H1 (cell line): Measurements from ENCODE around the gene ZNF92. TPM values are rescaled to one million over a fixed set of nuclear protein-coding genes. Genes with fewer than 3 reads are reported as not detected.

Experiments
- CTCF ChIA-PET: fragments of 300-600 bp; sonication (Branson Sonifier 250); formaldehyde crosslinking; loops from one replicate; lab custom pipeline; 2021; ENCODE audit not compliant: partially characterized antibody; lab: Charles Lee
- POLR2A ChIA-PET: fragments of 300-600 bp; sonication (Branson Sonifier 250); formaldehyde crosslinking; loops from one replicate; lab custom pipeline; 2021; ENCODE audit warnings: inconsistent platforms; ENCODE audit not compliant: partially characterized antibody; lab: Charles Lee
- DNase-seq, 2 experiments: peaks; one replicate each; pipeline versions ENCODE4 v3.0.0 to v3.0.0-alpha.2; 2010 to 2022; ENCODE audit warnings: low spot score in 2 of 2, low read depth in 1 of 2, mixed read lengths in 1 of 2
- FAIRE-seq: peaks from 2 replicates; lab custom pipeline; 2011; peaks lifted over from hg19 to GRCh38; lab: Jason Lieb, UNC
- H2AFZ ChIP-seq: 2 replicates; pipeline ENCODE4 v1.8.1; 2012; ENCODE audit warnings: low read length, inconsistent platforms
- H2AK5ac ChIP-seq: 2 replicates; pipeline ENCODE4 v1.6.1; 2013; ENCODE audit warnings: low read depth, low read length
- H2BK120ac ChIP-seq: replicated peaks from 2 replicates; pipeline ENCODE3; 2013; ENCODE audit warnings: low read depth, low read length, inconsistent platforms
- H2BK12ac ChIP-seq: 2 replicates; pipeline ENCODE4 v1.6.1; 2013; ENCODE audit warnings: low read depth, low read length
- H2BK15ac ChIP-seq: 2 replicates; pipeline ENCODE4 v1.6.1; 2013; ENCODE audit warnings: low read length
- H2BK20ac ChIP-seq: 2 replicates; pipeline ENCODE4 v1.6.1; 2013; ENCODE audit warnings: low read length
- H2BK5ac ChIP-seq: 2 replicates; pipeline ENCODE4 v1.6.1; 2013; ENCODE audit warnings: low read depth, low read length
- H3K14ac ChIP-seq: 2 replicates; pipeline ENCODE4 v1.6.1; 2013; ENCODE audit warnings: inconsistent platforms; ENCODE audit not compliant: insufficient read length
- H3K18ac ChIP-seq: 2 replicates; pipeline ENCODE4 v1.6.1; 2013; ENCODE audit warnings: low read length; ENCODE audit errors: extremely low read depth
- H3K23ac ChIP-seq: 2 replicates; pipeline ENCODE4 v1.6.1; 2013; ENCODE audit warnings: inconsistent platforms; ENCODE audit not compliant: insufficient read length
- H3K23me2 ChIP-seq: 2 replicates; pipeline ENCODE4 v1.6.1; 2013; ENCODE audit warnings: low read depth, low read length
- H3K27ac ChIP-seq: 2 replicates; pipeline ENCODE4 v1.6.1; 2011; ENCODE audit warnings: low read depth, low read length, inconsistent platforms
- H3K27me3 ChIP-seq, 4 experiments: replicated peaks in 1 of 4; 1 replicate in 1 of 4; 2 replicates in 3 of 4; pipeline versions ENCODE4 v1.6.1 to v1.8.1; 2011 to 2013; ENCODE audit warnings: low read length in 3 of 4, mild to moderate bottlenecking in 3 of 4, inconsistent platforms in 2 of 4, mixed read lengths in 2 of 4, moderate library complexity in 1 of 4; ENCODE audit not compliant: control insufficient read depth in 3 of 4, insufficient read depth in 3 of 4; ENCODE audit errors: extremely low read depth in 1 of 4
- H3K36me3 ChIP-seq, 4 experiments: 2 replicates each; pipeline versions ENCODE4 v1.6.1 to v1.8.1; 2011 to 2013; ENCODE audit warnings: mild to moderate bottlenecking in 4 of 4, low read length in 3 of 4, moderate library complexity in 2 of 4, control low read depth in 1 of 4, inconsistent platforms in 1 of 4; ENCODE audit not compliant: insufficient read depth in 4 of 4, control insufficient read depth in 2 of 4
- H3K4ac ChIP-seq: replicated peaks from 2 replicates; pipeline ENCODE3; 2013; ENCODE audit warnings: low read length, low read depth, mixed read lengths, inconsistent platforms; ENCODE audit not compliant: insufficient read length
- H3K4me1 ChIP-seq, 4 experiments: replicated peaks in 1 of 4; 1 replicate in 1 of 4; 2 replicates in 3 of 4; pipeline versions ENCODE4 v1.6.1 to v1.8.1; 2011 to 2013; ENCODE audit warnings: low read length in 3 of 4, inconsistent platforms in 2 of 4, mixed read lengths in 1 of 4; ENCODE audit not compliant: insufficient read depth in 4 of 4, control insufficient read depth in 3 of 4
- H3K4me2 ChIP-seq, 2 experiments: 2 replicates each; pipeline versions ENCODE4 v1.6.1 to v1.8.1; 2011 to 2013; ENCODE audit warnings: low read depth in 2 of 2, low read length in 2 of 2, control low read depth in 1 of 2, inconsistent platforms in 1 of 2, mild to moderate bottlenecking in 1 of 2; ENCODE audit not compliant: insufficient read depth in 1 of 2
- H3K4me3 ChIP-seq, 4 experiments: fragments of 200-600, 300-600 bp in 1 of 4; sonication (generic), shearing (Covaris generic), sonication (Bioruptor Twin) in 1 of 4; 2 replicates each; pipeline versions ENCODE4 v1.5.1 to v1.8.1; 2011 to 2016; ENCODE audit warnings: low read length in 4 of 4, low read depth in 3 of 4, control low read depth in 2 of 4, inconsistent platforms in 2 of 4, mild to moderate bottlenecking in 2 of 4, mixed read lengths in 1 of 4, moderate library complexity in 1 of 4; ENCODE audit not compliant: insufficient read depth in 2 of 4; ENCODE audit errors: extremely low read depth in 1 of 4
- H3K56ac ChIP-seq: replicated peaks from 2 replicates; pipeline ENCODE3; 2013; ENCODE audit warnings: low read depth, mild to moderate bottlenecking, mixed read lengths, low read length, inconsistent platforms; ENCODE audit not compliant: insufficient read length
- H3K79me1 ChIP-seq: 2 replicates; pipeline ENCODE4 v1.6.1; 2013; ENCODE audit warnings: low read depth, low read length, control low read depth
- H3K79me2 ChIP-seq, 2 experiments: 2 replicates each; pipeline versions ENCODE4 v1.6.1 to v1.8.1; 2012 to 2013; ENCODE audit warnings: low read length in 2 of 2, mild to moderate bottlenecking in 2 of 2, inconsistent platforms in 1 of 2; ENCODE audit not compliant: insufficient read depth in 2 of 2, control insufficient read depth in 1 of 2
- H3K9ac ChIP-seq, 4 experiments: replicated peaks in 1 of 4; 1 replicate in 1 of 4; 2 replicates in 3 of 4; pipeline versions ENCODE4 v1.6.1 to v1.8.1; 2011 to 2013; ENCODE audit warnings: low read depth in 3 of 4, low read length in 3 of 4, control low read depth in 2 of 4, mild to moderate bottlenecking in 2 of 4, moderate library complexity in 2 of 4, inconsistent platforms in 1 of 4; ENCODE audit errors: extremely low read depth in 1 of 4
- H3K9me3 ChIP-seq, 2 experiments: 2 replicates each; pipeline versions ENCODE4 v1.6.1 to v1.8.1; 2012 to 2013; ENCODE audit warnings: mild to moderate bottlenecking in 2 of 2, moderate library complexity in 2 of 2, control low read depth in 1 of 2, inconsistent platforms in 1 of 2, low read depth in 1 of 2, low read length in 1 of 2, mixed read lengths in 1 of 2; ENCODE audit not compliant: insufficient read depth in 2 of 2
- H4K20me1 ChIP-seq, 2 experiments: replicated peaks in 1 of 2; 2 replicates each; pipeline versions ENCODE3 to v1.8.1; 2011 to 2013; ENCODE audit warnings: inconsistent platforms in 2 of 2, low read length in 2 of 2, mild to moderate bottlenecking in 1 of 2; ENCODE audit not compliant: insufficient read depth in 2 of 2, control insufficient read depth in 1 of 2
- H4K5ac ChIP-seq: 2 replicates; pipeline ENCODE4 v1.6.1; 2013; ENCODE audit warnings: low read length, low read depth, mixed read lengths, inconsistent platforms; ENCODE audit not compliant: insufficient read length
- H4K8ac ChIP-seq: 2 replicates; pipeline ENCODE4 v1.8.0; 2013; ENCODE audit warnings: mild to moderate bottlenecking, moderate library complexity, low read length, inconsistent platforms; ENCODE audit not compliant: insufficient read depth; ENCODE audit errors: extremely low read depth
- H4K91ac ChIP-seq: replicated peaks from 2 replicates; pipeline ENCODE3; 2013; ENCODE audit warnings: low read length, mixed read lengths, inconsistent platforms; ENCODE audit not compliant: insufficient read length
- CREB1 ChIP-seq: IDR thresholded peaks from 2 replicates; pipeline ENCODE4 v1.6.1; 2012; ENCODE audit warnings: inconsistent platforms
- EP300 ChIP-seq, 2 experiments: IDR thresholded peaks; 1 replicate in 1 of 2; 2 replicates in 1 of 2; pipeline ENCODE4 v1.6.1; 2011 to 2012; ENCODE audit warnings: low read depth in 2 of 2, low read length in 2 of 2, mild to moderate bottlenecking in 2 of 2, borderline replicate concordance in 1 of 2, inconsistent platforms in 1 of 2, moderate library complexity in 1 of 2
- KDM4A ChIP-seq: IDR thresholded peaks from one replicate; pipeline ENCODE4 v1.7.1; 2012; ENCODE audit warnings: low read depth, mild to moderate bottlenecking, moderate library complexity, low read length, inconsistent platforms; ENCODE audit not compliant: severe bottlenecking
- KDM5A ChIP-seq: fragments of 200-600 bp; IDR thresholded peaks from 2 replicates; pipeline ENCODE4 v1.7.1; 2012; ENCODE audit warnings: mild to moderate bottlenecking, low read length, inconsistent platforms, mixed read lengths
- MAX ChIP-seq: IDR thresholded peaks from 2 replicates; pipeline ENCODE4 v1.6.1; 2012; ENCODE audit warnings: inconsistent platforms
- POU5F1 ChIP-seq: IDR thresholded peaks from 2 replicates; pipeline ENCODE4 v1.6.1; 2011; ENCODE audit warnings: low read depth, mild to moderate bottlenecking, low read length, moderate library complexity
- RBBP5 ChIP-seq: IDR thresholded peaks from 2 replicates; pipeline ENCODE4 v1.7.1; 2012; ENCODE audit warnings: low read depth, mild to moderate bottlenecking, inconsistent platforms, low read length, moderate library complexity, borderline replicate concordance
- RXRA ChIP-seq: IDR thresholded peaks from 2 replicates; pipeline ENCODE4 v1.6.1; 2011; ENCODE audit warnings: low read depth, mild to moderate bottlenecking, low read length, moderate library complexity; ENCODE audit not compliant: insufficient read depth
- SAP30 ChIP-seq: fragments of 300-600 bp; sonication (generic); IDR thresholded peaks from 2 replicates; pipeline ENCODE4 v1.7.1; 2012; ENCODE audit warnings: low read length, moderate library complexity, mild to moderate bottlenecking, inconsistent platforms; ENCODE audit not compliant: insufficient read depth, insufficient replicate concordance
- SP4 ChIP-seq: IDR thresholded peaks from 2 replicates; pipeline ENCODE4 v1.6.1; 2012; ENCODE audit warnings: low read length, inconsistent platforms
- SUZ12 ChIP-seq: fragments of 200-600 bp; sonication (generic); IDR thresholded peaks from 2 replicates; pipeline ENCODE4 v1.6.1; 2012; ENCODE audit warnings: mild to moderate bottlenecking, inconsistent platforms, low read length, moderate library complexity, mixed read lengths
- TAF7 ChIP-seq: optimal IDR thresholded peaks from 2 replicates; pipeline ENCODE3; 2011; ENCODE audit warnings: low read depth, mild to moderate bottlenecking, inconsistent platforms, low read length, moderate library complexity, borderline replicate concordance
- YY1 ChIP-seq: IDR thresholded peaks from 2 replicates; pipeline ENCODE4 v1.6.1; 2011; ENCODE audit warnings: low read depth, mild to moderate bottlenecking, low read length
- WGBS, 2 experiments: shearing (Covaris generic) in 1 of 2; methylation state at CpG; one replicate each; pipeline versions ENCODE4 v1.1.6 to v1.1.7; 2013 to 2015; ENCODE audit warnings: low lambda C conversion rate in 2 of 2, mixed read lengths in 2 of 2, inconsistent platforms in 1 of 2, low coverage in 1 of 2, missing lambda C conversion rate in 1 of 2; ENCODE audit not compliant: insufficient replicate concordance in 2 of 2, insufficient coverage in 1 of 2, insufficient read length in 1 of 2; ENCODE audit errors: extremely low coverage in 1 of 2, missing lambda C conversion rate in 1 of 2; 5-methylcytosine and 5-hydroxymethylcytosine counted together
- polyA plus RNA-seq, 7 experiments: library from polyadenylated mRNA; depleted of rRNA in 3 of 7; stranded (reverse) in 5 of 7; unstranded in 2 of 7; fragments of >200 nt in 5 of 7; fragments of 200-250 nt in 2 of 7; gene quantifications; 1 replicate in 5 of 7; 2 replicates in 1 of 7; 4 replicates in 1 of 7; pipeline versions ENCODE4 v1.2.1 to v1.2.3, GENCODE V29; 2011 to 2013; ENCODE audit warnings: missing spikeins in 2 of 7, mixed read lengths in 2 of 7
- total RNA-seq: library from RNA; stranded (reverse); fragmentation: NEBNext Ultra II Directional; extraction: Animal tissue kit (Norgen Biotek cat#: 25700); gene quantifications from 2 replicates; pipeline ENCODE4 v1.2.1, GENCODE V29; 2021
- TF ChIP-seq, protein P1 (sequence below): IDR thresholded peaks from 2 replicates; pipeline ENCODE4 v1.6.1; 2011; ENCODE audit warnings: low read depth, mild to moderate bottlenecking, low read length; ENCODE audit not compliant: insufficient read depth

ZNF92 gene
- total and polyA plus RNA-seq, 2 of the 8 experiments (the other 6 are each of a cell fraction or from before 2014, with no cell fraction given) = 2.8 to 39.8 TPM

GRCh38 chr7:65409363-65409762 is 35.7 kb downstream of the ZNF92 start:
- ChIA-PET CTCF (interaction anchor here (1.2 kb wide), 1 partner anchor 26 kb away, joined by 3 read pairs; no protein-coding TSS in a partner anchor), POLR2A (no interaction called here)
- no peaks in the 10 kb centered on the region; a peak in 1 of 8 replicates for H3K36me3 ChIP-seq
- H3K4me2 ChIP-seq = no peak overlapping the region
- no peak overlapping the region for H3K9ac ChIP-seq
- no peaks in the 10 kb centered on the region for H4K20me1 ChIP-seq
- no peak overlapping the region for H4K91ac ChIP-seq
- H3K18ac ChIP-seq = no peak overlapping the region
- FAIRE-seq (no peak), DNase-seq (no peak)
- no peak overlapping the region for H2BK20ac ChIP-seq
- H3K27me3 ChIP-seq = no peaks in the 10 kb centered on the region
- H3K23me2 ChIP-seq = no peaks in the 10 kb centered on the region
- no peaks in the 10 kb centered on the region for H3K79me2 ChIP-seq
- H4K5ac ChIP-seq = no peak overlapping the region
- H2AFZ ChIP-seq = no peak overlapping the region
- no peak overlapping the region for H3K4me3 ChIP-seq
- H3K27ac ChIP-seq = no peak overlapping the region
- H3K23ac ChIP-seq = no peak overlapping the region
- no peak overlapping the region for H3K4ac ChIP-seq
- no peaks in the 10 kb centered on the region for H3K4me1 ChIP-seq
- H3K79me1 ChIP-seq = no peaks in the 10 kb centered on the region
- H2BK15ac ChIP-seq = no peak overlapping the region
- no peak overlapping the region for H2AK5ac ChIP-seq
- H2BK12ac ChIP-seq = no peak overlapping the region
- H2BK5ac ChIP-seq = no peak overlapping the region
- H3K56ac ChIP-seq = no peak overlapping the region
- H2BK120ac ChIP-seq = no peak overlapping the region
- 90% methylated on average over 3 of the region's 3 CpGs; no CpG with 5 or more reads in 1 of the 2 experiments for WGBS, 2 experiments
- H3K14ac ChIP-seq = no peak overlapping the region
- peaks cover 50 to 57% of the 10 kb centered on the region in 2 experiments for H3K9me3 ChIP-seq
- H4K8ac ChIP-seq = no peak overlapping the region
- TF ChIP-seq RBBP5 = no peak
- TF ChIP-seq SAP30 = no peak
- no peak for TF ChIP-seq MAX
- no peak for TF ChIP-seq TAF7
- TF ChIP-seq RXRA = no peak
- no peak for TF ChIP-seq SUZ12
- TF ChIP-seq SP4 = no peak
- TF ChIP-seq KDM4A = no peak
- TF ChIP-seq, protein P1, sequence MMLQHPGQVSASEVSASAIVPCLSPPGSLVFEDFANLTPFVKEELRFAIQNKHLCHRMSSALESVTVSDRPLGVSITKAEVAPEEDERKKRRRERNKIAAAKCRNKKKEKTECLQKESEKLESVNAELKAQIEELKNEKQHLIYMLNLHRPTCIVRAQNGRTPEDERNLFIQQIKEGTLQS = no peak
- no peak for TF ChIP-seq YY1
- no peak for TF ChIP-seq KDM5A
- no peak for TF ChIP-seq CREB1
- TF ChIP-seq EP300 (IDR thresholded peaks at IDR 0.05; ENCODE audit: borderline replicate concordance in 1 of 2, low read depth in 2 of 2, low read length in 2 of 2) = no peak
- TF ChIP-seq POU5F1 = no peak
